ENCODE measurements around the gene VPS13D. TPM values are rescaled to one million over a fixed set of nuclear protein-coding genes. Genes with fewer than 3 reads are reported as not detected.

The VPS13D gene
- total RNA-seq, 1 experiment from 2014 or later = 33.1 TPM

- H3K27ac ChIP-seq (ENCODE audit: low read length) = no peak overlapping the region
- in situ Hi-C loops (cut with HindIII; ENCODE audit: low pct_unique_long_range_greater_than_20kb, low sequenced_read_pairs) (no loop called here), intact Hi-C loops (cut with micrococcal nuclease; ENCODE audit: unreplicated experiment) (no loop called here)
- no TSS peak for BruUV-seq (replicated peaks)
- H3K27me3 ChIP-seq (ENCODE audit: control insufficient read depth, insufficient read depth, low read length) = no peaks in the 10 kb centered on the region
- no peak overlapping the region for H3K4me3 ChIP-seq (ENCODE audit: low read depth in 2 of 2, low read length in 2 of 2)
- no peak for TF ChIP-seq POLR2AphosphoS5 (IDR thresholded peaks at IDR 0.05; ENCODE audit: low read depth, low read length)
- TF ChIP-seq SIN3A (IDR thresholded peaks at IDR 0.05; ENCODE audit: borderline replicate concordance, insufficient read depth, low read depth, low read length) = no peak
- no peak for TF ChIP-seq CTCF (IDR thresholded peaks at IDR 0.05)
- no peak for TF ChIP-seq TCF7L2 (IDR thresholded peaks at IDR 0.05; ENCODE audit: low read depth, low read length)
- TF ChIP-seq, protein P1, sequence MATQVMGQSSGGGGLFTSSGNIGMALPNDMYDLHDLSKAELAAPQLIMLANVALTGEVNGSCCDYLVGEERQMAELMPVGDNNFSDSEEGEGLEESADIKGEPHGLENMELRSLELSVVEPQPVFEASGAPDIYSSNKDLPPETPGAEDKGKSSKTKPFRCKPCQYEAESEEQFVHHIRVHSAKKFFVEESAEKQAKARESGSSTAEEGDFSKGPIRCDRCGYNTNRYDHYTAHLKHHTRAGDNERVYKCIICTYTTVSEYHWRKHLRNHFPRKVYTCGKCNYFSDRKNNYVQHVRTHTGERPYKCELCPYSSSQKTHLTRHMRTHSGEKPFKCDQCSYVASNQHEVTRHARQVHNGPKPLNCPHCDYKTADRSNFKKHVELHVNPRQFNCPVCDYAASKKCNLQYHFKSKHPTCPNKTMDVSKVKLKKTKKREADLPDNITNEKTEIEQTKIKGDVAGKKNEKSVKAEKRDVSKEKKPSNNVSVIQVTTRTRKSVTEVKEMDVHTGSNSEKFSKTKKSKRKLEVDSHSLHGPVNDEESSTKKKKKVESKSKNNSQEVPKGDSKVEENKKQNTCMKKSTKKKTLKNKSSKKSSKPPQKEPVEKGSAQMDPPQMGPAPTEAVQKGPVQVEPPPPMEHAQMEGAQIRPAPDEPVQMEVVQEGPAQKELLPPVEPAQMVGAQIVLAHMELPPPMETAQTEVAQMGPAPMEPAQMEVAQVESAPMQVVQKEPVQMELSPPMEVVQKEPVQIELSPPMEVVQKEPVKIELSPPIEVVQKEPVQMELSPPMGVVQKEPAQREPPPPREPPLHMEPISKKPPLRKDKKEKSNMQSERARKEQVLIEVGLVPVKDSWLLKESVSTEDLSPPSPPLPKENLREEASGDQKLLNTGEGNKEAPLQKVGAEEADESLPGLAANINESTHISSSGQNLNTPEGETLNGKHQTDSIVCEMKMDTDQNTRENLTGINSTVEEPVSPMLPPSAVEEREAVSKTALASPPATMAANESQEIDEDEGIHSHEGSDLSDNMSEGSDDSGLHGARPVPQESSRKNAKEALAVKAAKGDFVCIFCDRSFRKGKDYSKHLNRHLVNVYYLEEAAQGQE (IDR thresholded peaks at IDR 0.05; ENCODE audit: insufficient read depth in 1 of 2, low read depth in 2 of 2, low read length in 1 of 2) = no peak
- H3K9me3 ChIP-seq (ENCODE audit: control insufficient read depth, insufficient read depth, low read depth, low read length) = no peaks in the 10 kb centered on the region
- ChIA-PET POLR2A (no interaction called here), CTCF (interaction anchor here (0.6 to 1.2 kb wide), 4 partner anchors 77 to 451 kb away, joined by 3 to 4 read pairs (median 3); no protein-coding TSS in a partner anchor)
- DNase-seq (ENCODE audit: low read depth, low spot score) (no peak), ATAC-seq (no peak)
- H3K4me1 ChIP-seq (ENCODE audit: control insufficient read depth, insufficient read depth, low read length) = peaks cover 8% of the 10 kb centered on the region; the same call in 1 of the 2 replicates
- H3K36me3 ChIP-seq (ENCODE audit: control insufficient read depth, insufficient read depth, low read length) = no peaks in the 10 kb centered on the region
Observed at GRCh38 chr1:12201352-12202189, 28.3 kb upstream of the VPS13D start.

- POLR2A ChIA-PET = no interaction called here
- in situ Hi-C loops (cut with HindIII; ENCODE audit: low pct_unique_long_range_greater_than_20kb, low sequenced_read_pairs) = no loop called here
- intact Hi-C loops (cut with micrococcal nuclease; ENCODE audit: unreplicated experiment) = no loop called here
- TF ChIP-seq SIN3A (IDR thresholded peaks at IDR 0.05; ENCODE audit: borderline replicate concordance, insufficient read depth, low read depth, low read length) (no peak), TCF7L2 (IDR thresholded peaks at IDR 0.05; ENCODE audit: low read depth, low read length) (no peak), CTCF (IDR thresholded peaks at IDR 0.05) (no peak), POLR2AphosphoS5 (IDR thresholded peaks at IDR 0.05; ENCODE audit: low read depth, low read length) (no peak)
- TF ChIP-seq, protein P1 (IDR thresholded peaks at IDR 0.05; ENCODE audit: insufficient read depth in 1 of 2, low read depth in 2 of 2, low read length in 1 of 2) = no peak
- H3K9me3 ChIP-seq (ENCODE audit: control insufficient read depth, insufficient read depth, low read depth, low read length) = no peaks in the 10 kb centered on the region
- H3K27ac ChIP-seq (ENCODE audit: low read length) = no peak overlapping the region
- no peak overlapping the region for H3K4me3 ChIP-seq (ENCODE audit: low read depth in 2 of 2, low read length in 2 of 2)
- BruUV-seq (replicated peaks) = no TSS peak
- ATAC-seq = no peak
- peaks cover 8% of the 10 kb centered on the region; the same call in 1 of the 2 replicates for H3K4me1 ChIP-seq (ENCODE audit: control insufficient read depth, insufficient read depth, low read length)
- DNase-seq (ENCODE audit: low read depth, low spot score) = no peak
- H3K27me3 ChIP-seq (ENCODE audit: control insufficient read depth, insufficient read depth, low read length) = no peaks in the 10 kb centered on the region
- H3K36me3 ChIP-seq (ENCODE audit: control insufficient read depth, insufficient read depth, low read length) = no peaks in the 10 kb centered on the region
- CTCF ChIA-PET = interaction anchor here (0.7 to 1.2 kb wide), 2 partner anchors 78 to 367 kb away, joined by 3 read pairs; no protein-coding TSS in a partner anchor
Observed at GRCh38 chr1:12202190-12202497, 27.7 kb upstream of the VPS13D start.

Measured in Panc1 (cell line).